ENCODE data around the gene RFPL4A. TPM values are rescaled to one million over a fixed set of nuclear protein-coding genes. Genes with fewer than 3 reads are reported as not detected.

The RFPL4A gene
- polyA plus RNA-seq, 2 donors, result not detected

- no peaks in the 10 kb centered on the region for H3K36me3 ChIP-seq (ENCODE audit: control insufficient read depth in 2 of 2, insufficient read depth in 2 of 2, low read length in 1 of 2)
- WGBS, 2 donors, result 78 to 82% methylated on average over 5 of the region's 5 CpGs
- no peak overlapping the region for H3K27ac ChIP-seq (ENCODE audit: low read depth in 2 of 2, low read length in 1 of 2)
- H3K9me3 ChIP-seq (ENCODE audit: control insufficient read depth in 2 of 2, insufficient read depth in 1 of 2, low read depth in 1 of 2, low read length in 1 of 2), result peaks cover 0 to 2% of the 10 kb centered on the region in 2 donors
- H3K4me3 ChIP-seq (ENCODE audit: low read depth in 1 of 2, low read length in 2 of 2), result no peak overlapping the region
- H3K4me1 ChIP-seq (ENCODE audit: control insufficient read depth in 2 of 2, insufficient read depth in 2 of 2, low read length in 1 of 2), result no peaks in the 10 kb centered on the region
- peaks cover 0 to 3% of the 10 kb centered on the region in 2 donors for H3K27me3 ChIP-seq (ENCODE audit: control insufficient read depth in 1 of 2, insufficient read depth in 2 of 2, low read length in 2 of 2)
Observed at GRCh38 chr19:55781112-55781511, 22.2 kb downstream of the RFPL4A start.

GRCh38 chr19:55795021-55795420, 36.1 kb downstream of the RFPL4A start:
- H3K27ac ChIP-seq (ENCODE audit: low read depth in 2 of 2, low read length in 1 of 2), result no peak overlapping the region
- H3K36me3 ChIP-seq (ENCODE audit: control insufficient read depth in 2 of 2, insufficient read depth in 2 of 2, low read length in 1 of 2), result no peaks in the 10 kb centered on the region
- no peaks in the 10 kb centered on the region for H3K27me3 ChIP-seq (ENCODE audit: control insufficient read depth in 1 of 2, insufficient read depth in 2 of 2, low read length in 2 of 2)
- no peak overlapping the region for H3K4me3 ChIP-seq (ENCODE audit: low read depth in 1 of 2, low read length in 2 of 2)
- 90 to 92% methylated on average over 11 of the region's 11 CpGs for WGBS, 2 donors
- no peaks in the 10 kb centered on the region for H3K4me1 ChIP-seq (ENCODE audit: control insufficient read depth in 2 of 2, insufficient read depth in 2 of 2, low read length in 1 of 2)
- H3K9me3 ChIP-seq (ENCODE audit: control insufficient read depth in 2 of 2, insufficient read depth in 1 of 2, low read depth in 1 of 2, low read length in 1 of 2), result peaks cover 0 to 6% of the 10 kb centered on the region in 2 donors

GRCh38 chr19:55801416-55801815, 42.5 kb downstream of the RFPL4A start:
- no peaks in the 10 kb centered on the region for H3K36me3 ChIP-seq (ENCODE audit: control insufficient read depth in 2 of 2, insufficient read depth in 2 of 2, low read length in 1 of 2)
- 65 to 69% methylated on average over 7 of the region's 7 CpGs for WGBS, 2 donors
- no peak overlapping the region for H3K27ac ChIP-seq (ENCODE audit: low read depth in 2 of 2, low read length in 1 of 2)
- no peaks in the 10 kb centered on the region for H3K27me3 ChIP-seq (ENCODE audit: control insufficient read depth in 1 of 2, insufficient read depth in 2 of 2, low read length in 2 of 2)
- no peak overlapping the region for H3K4me3 ChIP-seq (ENCODE audit: low read depth in 1 of 2, low read length in 2 of 2)
- no peaks in the 10 kb centered on the region for H3K4me1 ChIP-seq (ENCODE audit: control insufficient read depth in 2 of 2, insufficient read depth in 2 of 2, low read length in 1 of 2)
- H3K9me3 ChIP-seq (ENCODE audit: control insufficient read depth in 2 of 2, insufficient read depth in 1 of 2, low read depth in 1 of 2, low read length in 1 of 2), result no peaks in the 10 kb centered on the region

GRCh38 chr19:55802281-55802680, 43.4 kb downstream of the RFPL4A start:
- Histone ChIP-seq H3K4me1 (ENCODE audit: control insufficient read depth in 2 of 2, insufficient read depth in 2 of 2, low read length in 1 of 2) (no peaks in the 10 kb centered on the region), H3K27ac (ENCODE audit: low read depth in 2 of 2, low read length in 1 of 2) (no peak overlapping the region), H3K4me3 (ENCODE audit: low read depth in 1 of 2, low read length in 2 of 2) (no peak overlapping the region), H3K27me3 (ENCODE audit: control insufficient read depth in 1 of 2, insufficient read depth in 2 of 2, low read length in 2 of 2) (no peaks in the 10 kb centered on the region), H3K9me3 (ENCODE audit: control insufficient read depth in 2 of 2, insufficient read depth in 1 of 2, low read depth in 1 of 2, low read length in 1 of 2) (no peaks in the 10 kb centered on the region), H3K36me3 (ENCODE audit: control insufficient read depth in 2 of 2, insufficient read depth in 2 of 2, low read length in 1 of 2) (no peaks in the 10 kb centered on the region)
- WGBS, 2 donors, result 83 to 84% methylated on average over 2 of the region's 2 CpGs

- Histone ChIP-seq H3K9me3 (ENCODE audit: control insufficient read depth in 2 of 2, insufficient read depth in 1 of 2, low read depth in 1 of 2, low read length in 1 of 2) (no peaks in the 10 kb centered on the region), H3K27ac (ENCODE audit: low read depth in 2 of 2, low read length in 1 of 2) (no peak overlapping the region), H3K36me3 (ENCODE audit: control insufficient read depth in 2 of 2, insufficient read depth in 2 of 2, low read length in 1 of 2) (no peaks in the 10 kb centered on the region), H3K4me3 (ENCODE audit: low read depth in 1 of 2, low read length in 2 of 2) (no peak overlapping the region), H3K27me3 (ENCODE audit: control insufficient read depth in 1 of 2, insufficient read depth in 2 of 2, low read length in 2 of 2) (no peaks in the 10 kb centered on the region), H3K4me1 (ENCODE audit: control insufficient read depth in 2 of 2, insufficient read depth in 2 of 2, low read length in 1 of 2) (no peaks in the 10 kb centered on the region)
- 28 to 33% methylated on average over 20 of the region's 20 CpGs for WGBS, 2 donors
Observed at GRCh38 chr19:55809381-55810058, 50.6 kb downstream of the RFPL4A start.

GRCh38 chr19:55811340-55811739, 52.4 kb downstream of the RFPL4A start:
- 61 to 71% methylated on average over 3 of the region's 3 CpGs for WGBS, 2 donors
- Histone ChIP-seq H3K9me3 (ENCODE audit: control insufficient read depth in 2 of 2, insufficient read depth in 1 of 2, low read depth in 1 of 2, low read length in 1 of 2) (no peaks in the 10 kb centered on the region), H3K4me1 (ENCODE audit: control insufficient read depth in 2 of 2, insufficient read depth in 2 of 2, low read length in 1 of 2) (no peaks in the 10 kb centered on the region), H3K27me3 (ENCODE audit: control insufficient read depth in 1 of 2, insufficient read depth in 2 of 2, low read length in 2 of 2) (no peaks in the 10 kb centered on the region), H3K4me3 (ENCODE audit: low read depth in 1 of 2, low read length in 2 of 2) (no peak overlapping the region), H3K27ac (ENCODE audit: low read depth in 2 of 2, low read length in 1 of 2) (no peak overlapping the region), H3K36me3 (ENCODE audit: control insufficient read depth in 2 of 2, insufficient read depth in 2 of 2, low read length in 1 of 2) (no peaks in the 10 kb centered on the region)

GRCh38 chr19:55812449-55812848, 53.6 kb downstream of the RFPL4A start:
- Histone ChIP-seq H3K4me1 (ENCODE audit: control insufficient read depth in 2 of 2, insufficient read depth in 2 of 2, low read length in 1 of 2) (no peaks in the 10 kb centered on the region), H3K27me3 (ENCODE audit: control insufficient read depth in 1 of 2, insufficient read depth in 2 of 2, low read length in 2 of 2) (no peaks in the 10 kb centered on the region), H3K36me3 (ENCODE audit: control insufficient read depth in 2 of 2, insufficient read depth in 2 of 2, low read length in 1 of 2) (no peaks in the 10 kb centered on the region), H3K9me3 (ENCODE audit: control insufficient read depth in 2 of 2, insufficient read depth in 1 of 2, low read depth in 1 of 2, low read length in 1 of 2) (no peaks in the 10 kb centered on the region), H3K4me3 (ENCODE audit: low read depth in 1 of 2, low read length in 2 of 2) (no peak overlapping the region), H3K27ac (ENCODE audit: low read depth in 2 of 2, low read length in 1 of 2) (no peak overlapping the region)
- 49 to 54% methylated on average over 7 of the region's 7 CpGs for WGBS, 2 donors

Other genes starting within 250 kb of the RFPL4A start
- not detected for gene SBK2, start 222.0 kb upstream of the RFPL4A start, polyA plus RNA-seq
- gene SBK3, start 213.6 kb upstream of the RFPL4A start, polyA plus RNA-seq, result under 1 TPM; 0.09 to 0.18 TPM
- 1 to 10 TPM; 3.4 to 4.4 TPM for gene ZNF579, start 178.2 kb upstream of the RFPL4A start, polyA plus RNA-seq
- 10 to 100 TPM in 1 of 2 donors, 1 to 10 TPM in 1; 7.2 to 10.9 TPM for gene FIZ1, start 159.6 kb upstream of the RFPL4A start, polyA plus RNA-seq
- gene ZNF524, start 158.8 kb upstream of the RFPL4A start, polyA plus RNA-seq, result 10 to 100 TPM; 24.6 to 30.5 TPM
- 1 to 10 TPM; 4.3 to 5.9 TPM for gene ZNF865, start 153.4 kb upstream of the RFPL4A start, polyA plus RNA-seq
- gene ZNF784, start 134.5 kb upstream of the RFPL4A start, polyA plus RNA-seq, result 1 to 10 TPM; 5.2 to 5.9 TPM
- gene ZNF580, start 118.1 kb upstream of the RFPL4A start, polyA plus RNA-seq, result 10 to 100 TPM; 12.8 to 14.2 TPM
- 10 to 100 TPM; 10.3 to 16.6 TPM for gene ZNF581, start 115.4 kb upstream of the RFPL4A start, polyA plus RNA-seq
- gene CCDC106, start 110.9 kb upstream of the RFPL4A start, polyA plus RNA-seq, result 1 to 10 TPM; 5.6 to 9.1 TPM
- 100 to 1,000 TPM; 110 to 120 TPM for gene U2AF2, start 104.1 kb upstream of the RFPL4A start, polyA plus RNA-seq
- gene EPN1, start 83.9 kb upstream of the RFPL4A start, polyA plus RNA-seq, result 10 to 100 TPM; 79.1 to 83.0 TPM
- not detected for gene NLRP9, start 20.7 kb upstream of the RFPL4A start, polyA plus RNA-seq
- not detected for gene RFPL4AL1, start 10.0 kb downstream of the RFPL4A start, polyA plus RNA-seq
- not detected for gene NLRP11, start 72.9 kb downstream of the RFPL4A start, polyA plus RNA-seq
- gene NLRP4, start 77.4 kb downstream of the RFPL4A start, polyA plus RNA-seq, result not detected
- gene NLRP13, start 173.2 kb downstream of the RFPL4A start, polyA plus RNA-seq, result not detected
- not detected for gene NLRP8, start 188.7 kb downstream of the RFPL4A start, polyA plus RNA-seq
- not detected for gene NLRP5, start 227.7 kb downstream of the RFPL4A start, polyA plus RNA-seq

All from esophagus (tissue), 2 donors.